HFFc6 (cell line): ENCODE measurements around the gene SLC46A1. TPM values are rescaled to one million over a fixed set of nuclear protein-coding genes. Genes with fewer than 3 reads are reported as not detected.
A peak's percentile ranks its signal among the peaks of the same experiment; 100 is the strongest.

Experiments used
- DNase-seq: peaks from one replicate; pipeline ENCODE4 v3.0.0-alpha.2; 2018
- H3K27ac Mint-ChIP-seq: 2 replicates; pipeline ENCODE4 v1.8.0; 2020; ENCODE audit warnings: mild to moderate bottlenecking, mixed read lengths
- H3K27me3 Mint-ChIP-seq: 2 replicates; pipeline ENCODE4 v1.8.0; 2021; ENCODE audit warnings: mild to moderate bottlenecking, moderate library complexity, mixed read lengths; ENCODE audit not compliant: insufficient read depth
- H3K36me3 Mint-ChIP-seq: 2 replicates; pipeline ENCODE4 v1.8.0; 2021; ENCODE audit warnings: low read depth, mixed read lengths
- H3K4me1 Mint-ChIP-seq: 2 replicates; pipeline ENCODE4 v1.8.0; 2020; ENCODE audit warnings: low read depth, mixed read lengths
- H3K4me3 Mint-ChIP-seq: 2 replicates; pipeline ENCODE4 v1.8.0; 2020; ENCODE audit warnings: mild to moderate bottlenecking, moderate library complexity, mixed read lengths
- H3K9me3 Mint-ChIP-seq: 2 replicates; pipeline ENCODE4 v1.8.0; 2020; ENCODE audit warnings: mild to moderate bottlenecking, mixed read lengths
- total RNA-seq, 6 experiments: library from RNA; stranded (reverse); fragmentation: NEBNext Ultra II Directional; extraction: Animal tissue kit (Norgen Biotek cat#: 25700); gene quantifications; 2 replicates in 1 of 6; 3 replicates in 5 of 6; pipeline ENCODE4 v1.2.3, GENCODE V29; 2021
- TF ChIP-seq, protein P1 (sequence below): fragments of 200-600 bp; sonication (generic); IDR thresholded peaks from 2 replicates; pipeline ENCODE4 v1.5.0; 2021; ENCODE audit warnings: antibody characterized with exemption, mild to moderate bottlenecking

The SLC46A1 gene
- total RNA-seq, 6 experiments from 2014 or later = 4.3 to 6.7 (median 6.4) TPM

DNA sequence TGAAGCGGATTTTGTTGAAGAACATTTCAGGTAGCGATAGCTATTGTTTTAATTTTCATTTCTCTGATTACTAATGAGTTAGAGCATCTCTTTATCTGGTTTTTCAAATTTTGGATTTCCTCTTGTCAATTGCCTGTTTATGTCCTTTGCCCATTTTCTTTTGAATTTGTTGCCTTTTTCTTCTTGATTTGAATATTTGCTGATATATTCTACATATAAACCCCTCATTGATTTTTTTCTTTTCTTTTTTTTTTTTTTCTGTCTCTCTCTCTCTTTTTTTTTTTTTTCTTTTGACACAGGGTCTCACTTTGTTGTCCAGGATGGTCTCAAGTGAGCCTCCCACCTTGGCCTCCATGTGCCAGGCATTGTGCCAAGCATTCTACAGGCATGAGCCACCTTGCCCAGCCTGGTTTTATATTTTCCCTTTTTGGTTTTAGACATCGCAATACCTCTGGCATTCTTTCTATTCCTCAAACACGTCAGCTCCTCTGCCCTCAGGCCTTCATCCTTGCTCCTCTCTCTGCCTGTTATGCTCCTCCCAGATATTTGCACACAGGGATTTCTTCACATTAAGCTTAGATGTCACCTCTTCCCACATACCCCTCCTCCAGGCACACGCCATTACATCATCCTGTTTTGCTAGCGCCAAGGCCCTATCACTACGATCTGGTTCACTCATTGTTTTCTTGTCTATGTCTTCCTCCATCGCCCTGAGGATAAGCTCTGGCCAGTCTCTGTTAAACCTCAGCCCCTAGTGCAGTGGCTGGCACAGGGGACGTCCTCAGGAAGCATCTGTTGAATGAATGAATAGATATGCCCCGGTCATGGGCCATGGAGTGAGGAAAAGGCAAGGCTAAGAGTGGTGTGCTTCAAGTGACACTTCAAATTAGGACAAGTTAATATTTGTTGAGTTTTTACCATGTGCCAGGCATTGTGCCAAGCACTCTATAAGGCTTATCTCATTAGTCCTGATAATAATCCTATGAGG lies 25.9 kb downstream of the SLC46A1 start:
- peaks cover 11% of the 10 kb centered on the region for H3K36me3 Mint-ChIP-seq
- peak overlapping the region; percentile 84 for H3K27ac Mint-ChIP-seq
- DNase-seq = peak; percentile 95
- no peaks in the 10 kb centered on the region for H3K9me3 Mint-ChIP-seq
- peaks cover 14% of the 10 kb centered on the region for H3K4me1 Mint-ChIP-seq
- TF ChIP-seq, protein P1, sequence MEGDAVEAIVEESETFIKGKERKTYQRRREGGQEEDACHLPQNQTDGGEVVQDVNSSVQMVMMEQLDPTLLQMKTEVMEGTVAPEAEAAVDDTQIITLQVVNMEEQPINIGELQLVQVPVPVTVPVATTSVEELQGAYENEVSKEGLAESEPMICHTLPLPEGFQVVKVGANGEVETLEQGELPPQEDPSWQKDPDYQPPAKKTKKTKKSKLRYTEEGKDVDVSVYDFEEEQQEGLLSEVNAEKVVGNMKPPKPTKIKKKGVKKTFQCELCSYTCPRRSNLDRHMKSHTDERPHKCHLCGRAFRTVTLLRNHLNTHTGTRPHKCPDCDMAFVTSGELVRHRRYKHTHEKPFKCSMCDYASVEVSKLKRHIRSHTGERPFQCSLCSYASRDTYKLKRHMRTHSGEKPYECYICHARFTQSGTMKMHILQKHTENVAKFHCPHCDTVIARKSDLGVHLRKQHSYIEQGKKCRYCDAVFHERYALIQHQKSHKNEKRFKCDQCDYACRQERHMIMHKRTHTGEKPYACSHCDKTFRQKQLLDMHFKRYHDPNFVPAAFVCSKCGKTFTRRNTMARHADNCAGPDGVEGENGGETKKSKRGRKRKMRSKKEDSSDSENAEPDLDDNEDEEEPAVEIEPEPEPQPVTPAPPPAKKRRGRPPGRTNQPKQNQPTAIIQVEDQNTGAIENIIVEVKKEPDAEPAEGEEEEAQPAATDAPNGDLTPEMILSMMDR = no peak
- H3K4me3 Mint-ChIP-seq = no peak overlapping the region; the same call in 1 of the 2 replicates
- no peaks in the 10 kb centered on the region; the same call in 1 of the 2 replicates for H3K27me3 Mint-ChIP-seq

DNA sequence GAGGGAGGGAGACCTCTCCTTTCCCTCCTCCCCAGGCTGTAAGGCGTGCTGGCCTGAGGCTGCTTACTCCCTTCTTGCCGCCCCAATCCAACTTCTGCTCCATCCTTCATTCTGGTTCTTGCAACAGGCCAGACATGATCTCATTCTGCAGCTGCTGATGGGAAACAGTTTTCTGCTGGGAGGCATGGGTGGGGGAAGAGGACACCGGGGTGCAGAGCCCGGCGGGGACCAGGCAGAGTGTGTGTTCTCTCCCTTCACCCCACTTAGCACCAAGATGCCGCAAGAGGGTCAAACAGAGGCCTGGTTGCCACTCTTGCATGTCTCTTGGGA lies 33.1 kb downstream of the SLC46A1 start:
- peak overlapping the region; percentile 87 for H3K4me3 Mint-ChIP-seq
- TF ChIP-seq, protein P1 = no peak
- peaks cover 35% of the 10 kb centered on the region for H3K4me1 Mint-ChIP-seq
- no peak for DNase-seq
- no peaks in the 10 kb centered on the region; the same call in 1 of the 2 replicates for H3K27me3 Mint-ChIP-seq
- no peaks in the 10 kb centered on the region for H3K9me3 Mint-ChIP-seq
- H3K36me3 Mint-ChIP-seq = peaks cover 8% of the 10 kb centered on the region
- peak overlapping the region; percentile 31; the same call in 1 of the 2 replicates for H3K27ac Mint-ChIP-seq

DNA sequence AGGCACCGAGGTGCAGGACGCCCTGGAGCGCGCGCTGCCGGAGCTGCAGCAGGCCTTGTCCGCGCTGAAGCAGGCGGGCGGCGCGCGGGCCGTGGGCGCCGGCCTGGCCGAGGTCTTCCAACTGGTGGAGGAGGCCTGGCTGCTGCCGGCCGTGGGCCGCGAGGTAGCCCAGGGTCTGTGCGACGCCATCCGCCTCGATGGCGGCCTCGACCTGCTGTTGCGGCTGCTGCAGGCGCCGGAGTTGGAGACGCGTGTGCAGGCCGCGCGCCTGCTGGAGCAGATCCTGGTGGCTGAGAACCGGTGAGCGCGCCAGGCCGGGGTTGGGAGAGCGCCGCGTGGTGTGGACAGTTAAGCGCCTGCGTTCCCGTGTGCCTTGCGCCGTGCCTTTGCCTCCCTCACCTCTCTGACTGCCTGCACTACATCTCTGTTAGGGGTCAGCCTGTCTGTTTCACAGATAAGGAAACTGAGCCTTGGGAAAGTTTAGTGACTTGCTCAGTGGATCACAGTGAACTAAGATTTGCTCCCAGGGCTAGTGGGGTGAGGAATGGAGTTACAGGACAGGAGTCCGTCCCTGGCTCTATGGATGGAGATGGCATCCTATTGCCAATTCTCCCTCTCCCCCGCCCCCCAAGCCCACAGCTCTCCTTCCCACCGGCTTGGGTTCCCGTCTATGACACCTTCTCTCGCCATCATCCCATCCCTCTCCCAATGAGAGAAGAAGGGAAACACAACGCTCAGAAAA lies 33.6 kb downstream of the SLC46A1 start:
- H3K27me3 Mint-ChIP-seq = no peaks in the 10 kb centered on the region; the same call in 1 of the 2 replicates
- DNase-seq = no peak
- peak overlapping the region; percentile 31; the same call in 1 of the 2 replicates for H3K27ac Mint-ChIP-seq
- peaks cover 8% of the 10 kb centered on the region; the same call in 1 of the 2 replicates for H3K36me3 Mint-ChIP-seq
- peak overlapping the region; percentile 87 for H3K4me3 Mint-ChIP-seq
- H3K9me3 Mint-ChIP-seq = no peaks in the 10 kb centered on the region
- TF ChIP-seq, protein P1 = no peak
- H3K4me1 Mint-ChIP-seq = peaks cover 35% of the 10 kb centered on the region

DNA sequence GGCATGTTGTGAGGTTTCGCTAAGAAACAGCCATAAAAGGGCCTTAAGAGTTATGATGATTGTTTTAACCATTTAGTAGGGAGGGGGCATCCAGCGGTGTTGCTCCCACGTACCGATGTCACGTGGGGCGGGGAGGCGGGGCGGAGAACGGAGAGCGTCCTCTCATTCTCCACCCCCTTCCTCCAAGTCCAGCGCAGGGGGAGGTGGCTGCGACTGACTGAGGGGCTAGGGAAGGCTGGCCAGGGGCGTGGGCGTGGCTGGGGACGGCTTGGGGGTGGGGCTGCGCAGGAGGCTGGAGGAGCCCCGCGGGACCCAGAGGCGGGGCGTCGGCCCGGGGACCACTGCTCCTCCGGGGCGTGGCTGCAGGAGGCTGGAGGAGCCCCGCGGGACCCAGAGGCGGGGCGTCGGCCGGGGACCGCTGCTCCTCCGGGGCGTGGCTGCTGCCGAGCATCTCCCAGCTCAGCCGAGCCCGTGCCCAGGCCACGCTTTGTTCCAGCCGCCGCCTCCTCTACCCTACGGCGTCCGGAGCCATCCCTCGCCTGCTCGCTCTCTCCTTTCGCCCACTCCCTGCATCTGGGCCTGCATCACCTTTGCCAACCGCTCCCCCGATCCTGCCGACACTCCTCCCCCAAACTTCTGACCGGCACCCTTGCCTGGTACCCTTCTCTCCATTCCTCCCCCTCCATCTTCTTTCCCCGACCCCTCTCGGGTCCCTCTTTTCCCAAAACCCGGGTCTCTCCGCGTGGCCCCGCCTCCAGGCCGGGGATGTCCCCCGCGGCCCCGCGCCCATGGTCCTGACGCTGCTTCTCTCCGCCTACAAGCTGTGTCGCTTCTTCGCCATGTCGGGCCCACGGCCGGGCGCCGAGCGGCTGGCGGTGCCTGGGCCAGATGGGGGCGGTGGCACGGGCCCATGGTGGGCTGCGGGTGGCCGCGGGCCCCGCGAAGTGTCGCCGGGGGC lies 34.5 kb downstream of the SLC46A1 start, which contains the start of gene SARM1:
TSS of gene SARM1 (plus strand) at position 450 of the 958 bp plus-strand sequence. CDS start at position 789, 339 bp downstream.
- peak within 1 kb of the TSS; percentile 75 for H3K27ac Mint-ChIP-seq
- H3K27me3 Mint-ChIP-seq = no peaks in the 10 kb centered on the region; the same call in 1 of the 2 replicates
- TF ChIP-seq, protein P1 = no peak
- peaks cover 35% of the 10 kb centered on the region for H3K4me1 Mint-ChIP-seq
- H3K9me3 Mint-ChIP-seq = no peaks in the 10 kb centered on the region
- H3K36me3 Mint-ChIP-seq = peaks cover 8% of the 10 kb centered on the region; the same call in 1 of the 2 replicates
- peak within 1 kb of the TSS; percentile 87 for H3K4me3 Mint-ChIP-seq
- peak; percentile 77 for DNase-seq
